Loucy (cell line): ENCODE data around the gene PIBF1.

Experiments
- H2AFZ ChIP-seq: fragments of 200-600 bp; sonication (generic); 2 replicates; pipeline ENCODE4 v1.6.0; 2016; ENCODE audit warnings: antibody characterized with exemption, mild to moderate bottlenecking, low read length, moderate library complexity
- H3F3A ChIP-seq: fragments of 200-600 bp; 2 replicates; pipeline ENCODE4 v1.6.0; 2016; ENCODE audit warnings: antibody characterized with exemption, low read depth, mild to moderate bottlenecking
- H3K27me3 ChIP-seq: fragments of 200-600 bp; sonication (generic); 2 replicates; pipeline ENCODE4 v1.6.1; 2014; ENCODE audit warnings: low read length, mild to moderate bottlenecking; ENCODE audit not compliant: insufficient read depth, poor library complexity, severe bottlenecking
- H3K36me3 ChIP-seq: fragments of 200-600 bp; sonication (generic); 2 replicates; pipeline ENCODE4 v1.6.1; 2016; ENCODE audit warnings: low read length; ENCODE audit not compliant: insufficient read depth
- H3K4me1 ChIP-seq: fragments of 200-600 bp; sonication (generic); 2 replicates; pipeline ENCODE4 v1.5.1; 2014; ENCODE audit warnings: low read length, mild to moderate bottlenecking; ENCODE audit not compliant: insufficient read depth, poor library complexity, severe bottlenecking
- H3K4me2 ChIP-seq: fragments of 200-600 bp; sonication (generic); 2 replicates; pipeline ENCODE4 v1.6.0; 2014; ENCODE audit warnings: antibody characterized with exemption, low read length, low read depth, mild to moderate bottlenecking; ENCODE audit not compliant: poor library complexity, severe bottlenecking
- H3K4me3 ChIP-seq: fragments of 200-600 bp; sonication (generic); 2 replicates; pipeline ENCODE4 v1.5.1; 2014; ENCODE audit warnings: low read length, mild to moderate bottlenecking, mixed read lengths; ENCODE audit not compliant: poor library complexity, severe bottlenecking
- H3K79me2 ChIP-seq: fragments of 200-600 bp; sonication (generic); 2 replicates; pipeline ENCODE4 v1.6.1; 2014; ENCODE audit warnings: low read length; ENCODE audit not compliant: insufficient read depth
- H3K9ac ChIP-seq: fragments of 200-600 bp; sonication (generic); 2 replicates; pipeline ENCODE4 v1.6.0; 2014; ENCODE audit warnings: mild to moderate bottlenecking, low read depth, low read length, moderate library complexity; ENCODE audit not compliant: poor library complexity, severe bottlenecking
- H3K9me2 ChIP-seq: fragments of 200-600 bp; sonication (generic); replicated peaks from 2 replicates; pipeline ENCODE4 v1.6.1; 2016; ENCODE audit warnings: low read depth, low read length, mixed read lengths
- H3K9me3 ChIP-seq: fragments of 200-600 bp; sonication (generic); 2 replicates; pipeline ENCODE4 v1.6.1; 2014; ENCODE audit warnings: mild to moderate bottlenecking, antibody characterized with exemption, low read length, low read depth; ENCODE audit not compliant: insufficient read depth
- H4K20me1 ChIP-seq: fragments of 200-600 bp; sonication (generic); 2 replicates; pipeline ENCODE4 v1.6.0; 2014; ENCODE audit warnings: antibody characterized with exemption, low read length, mild to moderate bottlenecking; ENCODE audit not compliant: insufficient read depth, poor library complexity, severe bottlenecking
- CTCF ChIP-seq: fragments of 200-600 bp; sonication (generic); conservative IDR thresholded peaks from 2 replicates; pipeline ENCODE4 v1.5.1; 2014; ENCODE audit warnings: mild to moderate bottlenecking, antibody characterized with exemption, low read length
- EZH2phosphoT487 ChIP-seq: fragments of 200-600 bp; IDR thresholded peaks from 2 replicates; pipeline ENCODE4 v1.6.1; 2018; ENCODE audit warnings: antibody characterized with exemption, mild to moderate bottlenecking, moderate library complexity, borderline replicate concordance

PIBF1 gene

GRCh38 chr13:73015805-73016204 is 233.9 kb downstream of the PIBF1 start:
- no peaks in the 10 kb centered on the region for H3K9me2 ChIP-seq
- no peaks in the 10 kb centered on the region for H4K20me1 ChIP-seq
- no peak overlapping the region for H3K4me3 ChIP-seq
- H3K9me3 ChIP-seq: no peaks in the 10 kb centered on the region
- no peaks in the 10 kb centered on the region for H3K79me2 ChIP-seq
- no peaks in the 10 kb centered on the region for H3K27me3 ChIP-seq
- no peaks in the 10 kb centered on the region for H3K36me3 ChIP-seq
- H3F3A ChIP-seq: no peaks in the 10 kb centered on the region
- no peaks in the 10 kb centered on the region for H3K4me1 ChIP-seq
- TF ChIP-seq CTCF: no peak
- no peak for TF ChIP-seq EZH2phosphoT487
- H3K4me2 ChIP-seq: no peak overlapping the region
- no peak overlapping the region for H2AFZ ChIP-seq
- H3K9ac ChIP-seq: no peak overlapping the region

- Histone ChIP-seq H3K9me3 (no peaks in the 10 kb centered on the region), H3K4me3 (no peak overlapping the region), H4K20me1 (no peaks in the 10 kb centered on the region), H3K27me3 (no peaks in the 10 kb centered on the region), H3K4me1 (no peaks in the 10 kb centered on the region), H3K79me2 (no peaks in the 10 kb centered on the region), H3F3A (no peaks in the 10 kb centered on the region), H2AFZ (no peak overlapping the region), H3K4me2 (no peak overlapping the region), H3K36me3 (no peaks in the 10 kb centered on the region), H3K9ac (no peak overlapping the region), H3K9me2 (no peaks in the 10 kb centered on the region)
- TF ChIP-seq CTCF: no peak
- TF ChIP-seq EZH2phosphoT487: no peak
Measured at GRCh38 chr13:73018336-73018735, 236.4 kb downstream of the PIBF1 start.

GRCh38 chr13:73025217-73026012 is 243.5 kb downstream of the PIBF1 start:
- Histone ChIP-seq H3K4me1 (no peaks in the 10 kb centered on the region), H3K79me2 (no peaks in the 10 kb centered on the region), H3K36me3 (no peaks in the 10 kb centered on the region), H3K9ac (no peak overlapping the region), H2AFZ (no peak overlapping the region), H3K4me3 (no peak overlapping the region), H3F3A (no peaks in the 10 kb centered on the region), H3K4me2 (no peak overlapping the region), H3K9me2 (no peaks in the 10 kb centered on the region), H3K27me3 (no peaks in the 10 kb centered on the region), H3K9me3 (no peaks in the 10 kb centered on the region), H4K20me1 (no peaks in the 10 kb centered on the region)
- TF ChIP-seq EZH2phosphoT487: no peak
- TF ChIP-seq CTCF: no peak
